ENCODE data around the gene LAMB4.
A peak's percentile ranks its signal among the peaks of the same experiment; 100 is the strongest.
"Not testable (repeated sequence)": the region's sequence is repeated elsewhere in the genome, so short reads cannot be mapped to it uniquely, and the experiment has no call there.

Gene LAMB4

GRCh38 chr7:108044345-108044744, 85.8 kb downstream of the LAMB4 start:
- DNase-seq = no peak

DNA sequence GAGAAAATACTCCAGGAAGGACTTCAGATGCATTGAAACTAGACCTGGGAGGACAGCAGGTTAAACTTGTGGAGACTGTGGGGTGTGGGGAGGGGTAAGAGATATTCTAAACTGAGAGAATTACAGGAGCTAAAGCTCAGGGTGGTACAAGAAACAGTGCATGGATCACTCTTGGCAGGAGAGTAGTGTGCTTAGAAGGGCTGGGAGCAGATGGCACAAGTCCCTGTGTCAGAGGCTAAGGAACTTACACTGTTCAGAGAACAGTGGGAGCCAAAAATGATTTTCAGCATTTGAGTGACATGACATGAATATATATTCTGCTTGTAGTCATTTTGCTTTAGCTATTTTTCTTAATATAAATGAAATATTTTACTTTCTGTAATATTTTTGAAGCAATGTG, 91.2 kb downstream of the LAMB4 start:
- DNase-seq = no peak

- DNase-seq = no peak
These were observed 92.4 kb downstream of the LAMB4 start for GRCh38 chr7:108037741-108038140.

DNA sequence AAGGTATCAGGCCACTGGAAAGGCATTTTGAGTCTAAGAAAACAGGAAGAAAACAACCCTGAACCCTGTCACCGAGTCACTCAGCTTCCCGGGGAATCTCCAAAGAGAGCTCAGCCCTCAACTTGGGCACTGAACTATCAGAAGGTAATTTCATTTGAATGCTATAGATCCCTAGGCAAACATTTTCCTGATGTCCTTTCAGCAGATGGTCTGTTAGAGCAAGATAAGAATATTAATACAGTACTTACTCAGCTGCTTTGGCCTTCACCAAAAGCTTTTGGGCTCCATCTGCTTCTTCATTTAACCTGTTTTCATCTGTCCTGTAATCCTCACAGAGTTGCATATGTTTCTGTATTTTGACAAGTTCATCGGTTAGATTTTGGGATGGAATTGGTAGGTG, 93.0 kb downstream of the LAMB4 start:
- no peak for DNase-seq

DNA sequence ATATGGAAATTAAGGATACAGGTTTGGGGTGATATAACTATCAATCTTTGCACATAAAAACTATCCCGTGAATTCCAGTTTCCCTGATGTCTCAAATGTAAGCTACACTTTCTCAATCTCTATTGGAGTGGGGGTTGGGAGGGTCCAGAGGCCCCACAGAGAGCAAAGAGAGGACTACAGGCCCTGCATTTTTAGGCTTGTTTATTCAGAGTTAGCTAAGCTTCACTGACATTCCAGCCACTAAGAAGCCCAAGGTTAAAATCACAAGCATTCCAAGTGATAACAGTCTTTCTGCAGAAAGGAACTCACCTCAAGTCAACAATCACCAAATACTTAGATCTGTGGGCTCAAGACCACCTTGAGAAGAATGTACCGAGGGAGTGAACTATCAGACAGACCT, 95.6 kb downstream of the LAMB4 start:
- DNase-seq = no peak

DNA sequence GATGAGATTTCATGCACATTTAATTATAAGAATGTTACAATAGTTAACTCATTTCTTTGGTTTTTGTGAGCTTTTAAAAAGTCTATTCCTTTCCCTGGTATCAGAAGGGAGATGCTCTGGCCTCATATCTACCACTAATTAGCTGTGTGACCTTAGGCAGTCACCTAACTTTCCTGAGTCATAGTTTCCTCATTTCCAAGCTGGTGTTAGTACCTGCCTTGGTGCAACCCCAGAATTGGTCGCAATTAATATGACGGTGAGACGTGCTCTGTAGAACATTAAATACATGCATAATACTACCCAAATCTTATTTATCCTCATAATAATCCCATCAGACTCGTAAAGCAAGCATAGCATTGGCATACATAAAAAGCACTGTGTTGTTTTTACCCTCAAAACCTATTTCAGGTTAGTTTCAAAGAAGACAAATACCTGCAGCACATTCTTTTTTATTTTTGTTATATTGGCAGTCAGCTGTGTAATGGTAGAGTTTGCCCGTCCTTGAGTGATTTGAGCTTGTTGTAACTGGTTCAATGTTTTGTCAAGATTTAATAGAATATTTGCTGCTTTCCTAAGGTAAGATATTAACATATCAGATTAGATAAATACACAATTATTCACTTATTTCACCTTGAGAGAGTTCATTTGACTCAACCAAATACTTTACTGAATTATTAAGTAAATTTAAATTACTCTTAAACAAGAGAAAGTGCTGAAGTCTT, 96.2 kb downstream of the LAMB4 start:
- DNase-seq = no peak

DNA sequence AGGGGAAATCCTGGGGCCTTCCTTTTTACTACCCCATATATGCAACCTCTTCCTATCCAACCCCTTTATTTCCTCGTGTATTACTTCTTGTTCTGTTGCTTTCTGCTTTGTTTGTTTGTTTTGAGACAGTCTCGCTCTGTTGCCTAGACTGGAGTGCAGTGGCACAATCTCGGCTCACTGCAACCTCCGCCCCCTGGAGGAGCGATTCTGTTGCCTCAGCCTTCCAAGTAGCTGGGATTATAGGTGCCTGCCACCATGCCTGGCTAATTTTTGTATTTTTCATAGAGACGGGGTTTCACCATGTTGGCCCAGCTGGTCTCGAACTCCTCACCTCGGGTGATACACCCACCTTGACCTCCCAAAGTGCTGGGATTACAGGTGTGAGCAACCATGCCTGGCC, 96.9 kb downstream of the LAMB4 start:
- DNase-seq = not testable (repeated sequence)

DNA sequence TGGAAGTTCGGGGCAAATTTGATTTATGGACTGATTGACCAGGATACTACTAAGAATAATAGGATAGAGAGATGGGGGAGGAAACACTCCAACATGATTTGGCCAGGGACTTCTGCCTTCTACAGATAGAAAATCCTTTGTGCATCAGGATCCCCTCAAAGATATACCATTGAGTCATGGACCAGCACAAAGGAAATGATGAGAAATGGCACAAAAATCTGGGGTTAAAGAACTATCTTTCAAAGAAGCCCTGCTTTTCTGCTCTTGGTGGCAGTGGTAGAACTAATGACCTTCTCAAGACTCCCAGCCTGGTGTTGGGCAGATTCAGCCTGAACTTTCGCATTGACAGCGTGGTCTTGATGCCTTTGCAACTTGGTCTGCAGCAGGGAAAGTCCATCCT, 99.6 kb downstream of the LAMB4 start:
- peak; percentile 58 for DNase-seq

GRCh38 chr7:108029034-108029433, 101.1 kb downstream of the LAMB4 start:
- DNase-seq = no peak

- no peak for DNase-seq
These were observed 102.0 kb downstream of the LAMB4 start for GRCh38 chr7:108028111-108028510.

- DNase-seq = peak; percentile 46
These were observed 102.9 kb downstream of the LAMB4 start for GRCh38 chr7:108027239-108027638.

- no peak for DNase-seq
These were observed 103.5 kb downstream of the LAMB4 start for GRCh38 chr7:108026647-108027046.

DNA sequence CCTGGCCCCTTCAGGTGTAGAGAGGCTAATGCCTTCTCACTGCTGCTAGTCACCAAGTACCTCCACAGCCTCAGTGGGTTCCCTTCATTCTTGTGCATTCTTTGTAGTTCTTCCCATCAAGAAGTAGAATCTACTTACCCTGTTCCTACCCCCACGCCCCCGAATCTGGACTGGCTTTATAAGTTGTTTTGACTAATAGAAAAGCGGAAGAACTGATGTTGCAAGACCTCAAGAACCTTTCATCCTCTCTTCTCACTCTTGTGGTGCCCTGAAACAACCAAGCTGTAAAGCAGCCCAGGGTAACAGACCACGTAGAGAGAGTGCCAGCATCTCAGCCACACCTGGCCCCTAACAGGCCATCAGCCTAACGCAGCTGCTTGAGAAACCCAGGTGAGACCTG, 104.0 kb downstream of the LAMB4 start:
- DNase-seq = no peak

GRCh38 chr7:108024538-108024937, 105.6 kb downstream of the LAMB4 start:
- DNase-seq = no peak

DNA sequence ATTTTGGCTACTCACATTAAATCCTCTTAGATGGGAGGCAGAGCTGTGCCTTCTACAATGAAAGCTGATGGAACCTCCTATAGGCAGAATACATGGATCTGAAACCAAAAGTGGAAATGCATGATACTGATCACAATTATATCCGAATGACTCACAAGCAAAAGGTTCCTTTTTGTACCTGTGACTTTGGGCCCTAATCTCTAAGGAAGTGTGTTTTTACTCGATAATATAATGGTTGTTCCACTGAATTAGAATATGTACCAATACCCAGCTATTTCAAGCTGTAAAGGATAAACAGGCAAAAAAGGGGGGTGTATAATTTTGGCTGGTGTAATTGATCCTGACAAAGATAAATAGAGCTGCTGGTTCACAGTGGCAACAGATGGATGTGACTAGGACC, 109.6 kb downstream of the LAMB4 start:
- DNase-seq = no peak

- no peak for DNase-seq
These were observed 111.5 kb downstream of the LAMB4 start for GRCh38 chr7:108018668-108019067.

- DNase-seq = no peak
These were observed 112.4 kb downstream of the LAMB4 start for GRCh38 chr7:108017776-108018151.

- DNase-seq = peak; percentile 62
These were observed 113.1 kb downstream of the LAMB4 start for GRCh38 chr7:108016841-108017775.

DNA sequence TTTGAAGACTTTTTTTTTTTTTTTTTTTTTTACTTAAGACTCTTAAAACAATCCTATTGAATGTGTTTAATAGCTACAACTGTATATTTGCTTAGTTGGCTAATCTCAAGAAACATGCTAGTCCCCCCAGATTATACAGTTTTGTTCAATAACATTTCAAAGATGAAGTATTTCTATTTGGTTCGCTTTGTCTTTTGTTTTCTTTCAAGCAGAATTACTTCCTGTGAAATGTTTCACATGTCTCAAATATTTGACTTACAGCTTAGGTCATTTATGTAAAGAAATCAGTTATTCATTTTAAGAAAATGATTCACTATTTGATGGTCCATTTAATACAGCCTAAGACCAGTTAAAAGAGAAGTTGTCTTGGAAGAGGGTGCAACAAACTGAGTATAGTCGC, 114.4 kb downstream of the LAMB4 start:
- no peak for DNase-seq

GRCh38 chr7:108014747-108015682, 115.1 kb downstream of the LAMB4 start:
- peak; percentile 87 for DNase-seq

DNA sequence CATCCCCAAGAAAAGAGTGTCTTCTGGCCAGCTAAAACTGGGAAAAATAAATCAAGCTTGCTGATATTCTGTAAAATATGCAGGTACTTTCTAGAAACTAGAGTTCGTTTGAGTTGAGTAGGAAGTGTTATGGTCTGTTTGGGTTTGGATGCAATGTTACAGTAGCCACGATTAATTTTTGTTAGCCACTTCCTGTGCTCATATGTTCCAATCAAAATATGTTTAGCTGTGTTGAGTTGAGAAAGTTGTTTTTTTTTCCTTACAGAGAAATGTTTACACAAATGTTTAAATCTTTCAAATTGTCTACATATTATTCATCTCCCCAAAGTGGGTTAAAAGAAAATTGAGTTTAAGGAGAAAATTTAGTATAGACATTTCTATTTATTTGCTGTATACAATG, 115.9 kb downstream of the LAMB4 start:
- no peak for DNase-seq

- DNase-seq = no peak
These were observed 117.4 kb downstream of the LAMB4 start for GRCh38 chr7:108012499-108013430.
